ENCODE data around the gene TMEM220.

Gene TMEM220

DNA sequence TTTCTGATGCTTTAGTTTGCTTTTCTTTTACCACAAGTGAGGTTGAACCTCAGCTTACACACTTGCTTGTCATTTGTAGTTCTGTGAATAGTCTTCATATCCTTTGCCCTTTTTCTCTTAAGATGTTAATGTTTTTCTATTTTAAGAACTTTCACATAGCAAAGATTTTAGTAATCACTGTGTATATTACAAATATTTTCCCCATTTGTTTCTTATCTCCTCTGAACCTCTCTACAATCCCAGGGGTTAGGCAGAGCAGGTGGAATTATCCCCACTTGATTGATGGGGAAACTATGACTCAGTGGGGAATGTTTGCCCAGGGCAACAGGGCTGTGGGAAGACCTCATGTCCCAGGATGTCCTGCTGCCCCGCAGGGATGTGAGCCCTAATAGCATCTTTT lies 61.0 kb downstream of the TMEM220 start:
- no peak for DNase-seq (ENCODE audit: low read depth in 2 of 3, low spot score in 1 of 3)

DNA sequence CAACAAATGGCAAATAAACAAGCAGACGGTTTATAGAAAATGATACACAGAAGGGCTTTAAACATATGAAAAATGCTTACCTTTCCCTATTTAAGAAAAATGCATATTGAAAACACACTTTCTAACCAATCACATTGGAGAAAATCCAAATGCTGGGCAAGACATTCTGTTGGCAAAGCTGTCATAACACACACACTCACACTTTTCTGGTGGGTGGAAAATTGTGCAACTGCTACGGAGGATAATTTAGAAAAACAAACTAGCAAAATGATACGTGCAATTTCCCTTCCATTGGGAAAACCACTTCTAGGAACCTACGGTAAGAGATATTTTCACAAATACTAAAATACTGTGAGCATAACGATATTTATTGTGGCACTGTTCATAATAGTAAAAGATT lies 62.9 kb downstream of the TMEM220 start:
- DNase-seq (ENCODE audit: low read depth in 2 of 3, low spot score in 1 of 3): no peak

DNA sequence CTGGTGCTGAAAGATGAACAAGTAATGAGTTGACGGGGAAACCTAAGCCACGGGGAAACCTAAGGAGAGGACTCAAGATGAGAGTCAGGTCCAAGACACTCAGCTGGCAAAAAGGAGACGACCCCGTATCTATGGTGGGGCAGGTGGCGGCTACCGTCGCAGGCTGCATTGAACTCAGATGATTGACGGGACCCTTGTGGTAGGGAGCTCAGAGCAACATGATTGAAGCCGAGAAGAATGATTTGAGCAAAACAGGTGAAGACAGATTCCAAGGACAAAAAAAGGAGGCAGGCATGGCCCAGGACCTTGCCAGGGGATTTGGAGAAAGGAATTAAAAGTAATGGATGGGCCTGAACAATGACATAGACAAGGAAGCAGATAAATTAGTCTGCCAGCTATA lies 65.3 kb downstream of the TMEM220 start:
- no peak for DNase-seq (ENCODE audit: low read depth in 2 of 3, low spot score in 1 of 3)

All from stimulated activated CD4-positive, alpha-beta T cell treated with anti-CD3 and anti-CD28 coated beads, Interleukin-12 subunit alpha, Interleukin-12 subunit beta, amount 100 ng/mL, for 48 hours (primary cell).